G401 (cell line): Measurements from ENCODE around the gene THOC2. TPM values are rescaled to one million over a fixed set of nuclear protein-coding genes. Genes with fewer than 3 reads are reported as not detected.
"Not testable (repeated sequence)": the region's sequence is repeated elsewhere in the genome, so short reads cannot be mapped to it uniquely, and the experiment has no call there.

Experiments used
- DNase-seq: peaks from one replicate; pipeline ENCODE4 v3.0.0-alpha.2; 2015; ENCODE audit warnings: low spot score
- in situ Hi-C: cut with HindIII; loops from 2 replicates; pipeline ENCODE4 v1.10.0; 2016; ENCODE audit warnings: low sequenced_read_pairs, mixed read lengths
- total RNA-seq: library from RNA; depleted of rRNA; stranded (reverse); fragments of >200 nt; shearing (Covaris generic); gene quantifications from 2 replicates; pipeline ENCODE4 v1.2.3, GENCODE V29; 2014; rRNA removed

THOC2 gene
- total RNA-seq, 1 experiment from 2014 or later, result 50.9 TPM

GRCh38 chrX:123601437-123601836 is 131.4 kb downstream of the THOC2 start:
- DNase-seq, result no peak
- in situ Hi-C loops, result no loop called here

- in situ Hi-C loops, result no loop called here
- no peak for DNase-seq
These were observed 132.7 kb downstream of the THOC2 start for GRCh38 chrX:123600181-123600580.

- DNase-seq, result no peak
These were observed 141.9 kb downstream of the THOC2 start for GRCh38 chrX:123590842-123591486.

GRCh38 chrX:123588723-123589122 is 144.1 kb downstream of the THOC2 start:
- in situ Hi-C loops, result no loop called here
- DNase-seq, result no peak

More at GRCh38 chrX:123590842-123591486, 141.9 kb downstream of the THOC2 start:
- in situ Hi-C loops, result no loop called here

GRCh38 chrX:123581586-123581985 is 151.3 kb downstream of the THOC2 start:
- no peak for DNase-seq
- in situ Hi-C loops, result no loop called here

DNA sequence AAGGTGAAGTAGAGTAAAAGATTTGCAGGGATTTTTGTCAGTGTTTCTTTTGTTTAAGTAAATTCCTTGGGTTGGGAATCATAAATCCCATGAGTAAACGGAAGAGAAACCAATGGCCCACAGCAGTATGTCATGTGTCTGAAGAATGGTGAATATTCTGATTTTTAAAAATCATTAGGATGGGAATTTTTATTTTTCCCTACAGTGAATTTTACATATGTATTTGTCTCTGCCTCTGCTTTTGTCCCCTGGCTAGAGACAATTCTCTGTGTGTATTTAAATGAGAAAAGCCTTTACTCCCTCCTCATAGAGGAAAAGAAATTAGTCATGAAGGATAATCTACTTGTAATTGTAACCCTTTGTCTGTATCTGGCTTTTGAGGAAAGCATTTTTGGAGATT is 152.1 kb downstream of the THOC2 start:
- DNase-seq, result no peak
- in situ Hi-C loops, result no loop called here

DNA sequence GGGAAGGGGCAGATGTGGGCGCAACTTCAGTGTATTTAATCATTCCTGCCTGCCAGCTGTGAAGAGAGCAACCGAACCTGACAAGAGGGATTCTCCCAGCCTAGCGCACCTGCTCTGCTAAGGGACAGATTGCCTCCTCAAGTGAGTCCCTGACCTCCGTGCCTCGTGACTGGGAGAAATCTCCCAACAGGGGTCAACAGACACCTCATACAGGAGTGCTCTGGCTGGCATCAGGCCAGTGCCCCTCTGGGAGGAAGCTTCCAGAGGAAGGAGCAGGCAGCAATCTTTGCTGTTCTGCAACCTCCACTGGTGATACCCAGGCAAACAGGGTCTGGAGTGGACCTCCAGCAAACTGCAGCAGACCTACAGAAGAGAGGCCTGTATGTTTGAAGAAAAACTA is 158.8 kb downstream of the THOC2 start:
- DNase-seq, in situ Hi-C loops: not testable (repeated sequence)

GRCh38 chrX:123570011-123570590 is 162.8 kb downstream of the THOC2 start:
- DNase-seq, result no peak
- in situ Hi-C loops, result no loop called here

DNA sequence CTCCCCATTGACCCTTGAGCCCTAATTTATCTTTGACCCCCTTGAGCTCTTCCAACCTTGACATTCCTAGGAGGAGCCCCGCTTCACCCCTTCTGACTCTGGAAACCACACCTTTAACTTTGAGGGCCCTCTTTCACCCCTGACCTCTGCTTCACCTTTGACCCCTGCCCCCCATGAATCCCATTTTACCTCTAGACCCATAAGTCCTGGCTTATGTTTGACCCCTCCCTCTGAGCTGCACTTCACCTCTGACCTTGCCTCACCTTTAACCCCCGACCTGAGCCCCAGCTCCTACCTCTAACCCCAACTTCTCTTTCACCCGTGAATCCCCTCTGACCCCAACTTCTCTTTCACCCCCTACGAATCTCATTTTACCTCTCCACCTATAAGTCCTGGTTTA is 169.7 kb downstream of the THOC2 start:
- in situ Hi-C loops, result no loop called here
- no peak for DNase-seq

DNA sequence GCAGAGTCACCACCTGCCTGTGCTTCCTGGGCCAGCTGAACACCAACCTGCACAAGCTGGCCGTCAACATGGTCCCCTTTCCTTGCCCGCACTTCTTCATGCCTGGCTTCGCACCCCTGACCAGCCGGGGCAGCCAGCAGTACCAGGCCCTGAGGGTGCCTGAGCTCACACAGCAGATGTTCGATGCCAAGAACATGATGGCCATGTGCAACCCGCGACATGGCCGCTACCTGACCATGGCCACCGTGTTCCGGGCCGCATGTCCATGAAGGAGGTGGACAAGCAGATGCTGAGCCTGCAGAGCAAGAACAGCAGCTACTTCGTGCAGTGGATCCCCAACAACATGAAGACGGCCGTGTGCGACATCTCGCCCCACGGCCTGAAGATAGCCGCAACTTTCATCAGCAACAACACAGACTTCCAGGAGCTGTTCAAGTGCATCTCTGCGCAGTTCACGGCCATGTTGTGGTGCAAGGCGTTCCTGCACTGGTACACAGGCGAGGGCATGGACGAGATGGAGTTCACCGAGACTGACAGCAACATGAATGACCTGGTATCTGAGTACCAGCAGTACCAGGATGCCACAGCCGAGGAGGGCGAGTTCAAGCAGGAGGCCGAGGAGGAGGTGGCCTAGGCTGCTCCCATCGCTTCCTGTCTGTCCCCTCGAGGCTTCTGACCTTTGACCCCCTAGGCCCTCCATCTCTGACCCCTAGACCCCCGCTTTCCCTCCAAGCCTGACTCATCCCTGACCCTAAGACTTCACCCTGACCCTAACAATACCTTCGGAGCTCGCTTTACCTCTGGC is 170.3 kb downstream of the THOC2 start:
- in situ Hi-C loops, result no loop called here
- DNase-seq, result no peak

- in situ Hi-C loops, result no loop called here
- no peak for DNase-seq
These were observed 171.2 kb downstream of the THOC2 start for GRCh38 chrX:123561439-123562215.

GRCh38 chrX:123550829-123551228 is 182.0 kb downstream of the THOC2 start:
- in situ Hi-C loops, result no loop called here
- no peak for DNase-seq

Other genes starting within 250 kb of the THOC2 start
- gene XIAP, start 127.0 kb upstream of the THOC2 start, total RNA-seq, result 15.8 and 19.9 TPM in 2 replicates
- gene STAG2, start 228.7 kb upstream of the THOC2 start, total RNA-seq, result 56.7 and 76.4 TPM in 2 replicates